Measurements from ENCODE around the gene FLNB. TPM values are rescaled to one million over a fixed set of nuclear protein-coding genes. Genes with fewer than 3 reads are reported as not detected.

FLNB gene
- total RNA-seq, 1 experiment from 2014 or later = 83.4 TPM

GRCh38 chr3:58189691-58190090, 181.5 kb downstream of the FLNB start:
- no peak overlapping the region for H4K8ac ChIP-seq (replicated peaks; ENCODE audit: insufficient read length, low read depth, low read length)
- no CpG with 5 or more reads among the region's 5 CpGs for WGBS (ENCODE audit: extremely low coverage, insufficient read length, low lambda C conversion rate)
- no peak overlapping the region for H3K56ac ChIP-seq (ENCODE audit: insufficient read length, low read depth, low read length)
- H3K79me2 ChIP-seq (ENCODE audit: insufficient read depth, low read length) = no peaks in the 10 kb centered on the region
- H3K27ac ChIP-seq (ENCODE audit: insufficient read length, low read depth, low read length) = no peak overlapping the region
- H4K5ac ChIP-seq (ENCODE audit: insufficient read length, low read depth, low read length) = no peak overlapping the region
- H2AK5ac ChIP-seq (ENCODE audit: insufficient read length, low read length) = no peak overlapping the region
- H2BK120ac ChIP-seq (ENCODE audit: low read depth, low read length, poor library complexity, severe bottlenecking) = no peak overlapping the region
- no peak overlapping the region for H3T11ph ChIP-seq (ENCODE audit: low read length)
- H3K9me3 Mint-ChIP-seq = no peaks in the 10 kb centered on the region
- H3K4me3 Mint-ChIP-seq = no peak overlapping the region
- no peaks in the 10 kb centered on the region for H3K27me3 ChIP-seq (ENCODE audit: insufficient read depth, low read length)
- peaks cover 10 to 11% of the 10 kb centered on the region in 2 experiments for H3K4me1 Mint-ChIP-seq
- no peak overlapping the region for H2BK20ac ChIP-seq (ENCODE audit: low read depth, low read length, poor library complexity, severe bottlenecking)
- no peak overlapping the region for H2BK5ac ChIP-seq (ENCODE audit: insufficient read length, low read length)
- no peak overlapping the region for H2BK12ac ChIP-seq (ENCODE audit: insufficient read length, low read depth, low read length)
- no peak overlapping the region for H3K27ac Mint-ChIP-seq
- no peaks in the 10 kb centered on the region for H3K36me3 Mint-ChIP-seq (ENCODE audit: insufficient read depth in 1 of 3, low read depth in 3 of 3)
- H3K4me2 ChIP-seq (ENCODE audit: insufficient read depth, insufficient read length, low read length) = no peak overlapping the region
- no peak overlapping the region for H3K14ac ChIP-seq (ENCODE audit: insufficient read depth, low read length)
- H3K23me2 ChIP-seq (ENCODE audit: insufficient read length, low read depth, low read length, poor library complexity, severe bottlenecking) = no peaks in the 10 kb centered on the region
- no peak overlapping the region for H3K9ac ChIP-seq (ENCODE audit: extremely low read depth, insufficient read length, low read length)
- no peak overlapping the region for H3K4ac ChIP-seq (ENCODE audit: low read depth, low read length)
- no peaks in the 10 kb centered on the region; the same call in 1 of the 2 replicates for H3K27me3 Mint-ChIP-seq (ENCODE audit: low read depth)
- H2BK15ac ChIP-seq (ENCODE audit: low read depth, low read length) = no peak overlapping the region
- no peaks in the 10 kb centered on the region for H4K20me1 ChIP-seq (ENCODE audit: control insufficient read depth, insufficient read depth, insufficient read length)
- no peak overlapping the region for H4K91ac ChIP-seq (ENCODE audit: insufficient read length, low read depth, low read length)
- peaks cover 2% of the 10 kb centered on the region; the same call in 1 of the 2 replicates for H3K4me1 ChIP-seq (ENCODE audit: insufficient read depth, low read length)
- TF ChIP-seq CTCF (conservative IDR thresholded peaks at IDR 0.05) = no peak
- no peak overlapping the region for H3K18ac ChIP-seq (ENCODE audit: insufficient read length, low read depth, low read length)
- no peak for DNase-seq
- no peaks in the 10 kb centered on the region for H3K9me3 ChIP-seq (ENCODE audit: control insufficient read depth, low read depth, low read length)
- H3K23ac ChIP-seq (ENCODE audit: insufficient read length, low read depth, low read length) = no peak overlapping the region
- no peak overlapping the region for H2AFZ ChIP-seq (ENCODE audit: low read length)
- H3K79me1 ChIP-seq (ENCODE audit: insufficient read depth, low read depth, low read length, poor library complexity, severe bottlenecking) = no peaks in the 10 kb centered on the region

All from H9 (cell line).